HCT116 (cell line): ENCODE measurements around the gene FAM228B. TPM values are rescaled to one million over a fixed set of nuclear protein-coding genes. Genes with fewer than 3 reads are reported as not detected.

Experiments used
- ATAC-seq: fragments of 200-7000 bp; cut with Tn5 transposase; 2 replicates; pipeline ENCODE4 v1.9.1; 2020; ENCODE audit warnings: mild to moderate bottlenecking, moderate library complexity
- BruUV-seq: library from RNA; stranded (reverse); fragments of 400-500 nt; replicated peaks from 2 replicates; lab custom pipeline; 2021; lab: Mats Ljungman, UMichigan
- CTCF ChIA-PET: fragments of 300-600 bp; sonication (Branson Sonifier 250); formaldehyde crosslinking; loops from one replicate; lab custom pipeline; 2021; ENCODE audit warnings: antibody characterized with exemption; lab: Charles Lee
- POLR2A ChIA-PET: fragments of 300-600, 350-600 bp; sonication (Branson Sonifier 250); formaldehyde crosslinking; loops from one replicate; lab custom pipeline; 2021; ENCODE audit warnings: antibody characterized with exemption; lab: Charles Lee
- RAD21 ChIA-PET, 2 experiments: fragments of 300-600 bp; sonication (Branson Sonifier 250); formaldehyde crosslinking; loops; one replicate each; lab custom pipeline; 2023; ENCODE audit warnings: low total read pairs in 2 of 2; ENCODE audit not compliant: uncharacterized antibody in 2 of 2, unreplicated experiment in 2 of 2, low non-redundant PET in 1 of 2; lab: Charles Lee
- DNase-seq: peaks from one replicate; pipeline ENCODE4 v3.0.0-alpha.2; 2010; ENCODE audit warnings: low read depth, low spot score
- H2AFZ ChIP-seq: fragments of 200-600 bp; shearing (Covaris generic), sonication (generic); 2 replicates; pipeline ENCODE4 v1.6.1; 2017; ENCODE audit warnings: low read depth, mixed run types, mixed read lengths, antibody characterized with exemption, low read length; ENCODE audit not compliant: poor library complexity, severe bottlenecking
- H3K27ac ChIP-seq: 2 replicates; pipeline ENCODE4 v1.5.1; 2012; ENCODE audit warnings: low read depth, low read length
- H3K27me3 ChIP-seq: fragments of 200-600 bp; sonication (generic); 2 replicates; pipeline ENCODE4 v1.6.1; 2016; ENCODE audit warnings: mixed run types, low read length, mixed read lengths; ENCODE audit not compliant: insufficient read depth
- H3K36me3 ChIP-seq, 2 experiments: fragments of 200-500 bp in 1 of 2; fragments of 200-600 bp in 1 of 2; sonication (Bioruptor generic) in 1 of 2; sonication (generic) in 1 of 2; 2 replicates each; pipeline versions ENCODE4 v1.5.1 to v1.6.1; 2014 to 2016; ENCODE audit warnings: low read length in 2 of 2, inconsistent platforms in 1 of 2, mixed read lengths in 1 of 2, mixed run types in 1 of 2; ENCODE audit not compliant: insufficient read depth in 2 of 2, control insufficient read depth in 1 of 2
- H3K4me1 ChIP-seq, 2 experiments: fragments of 200-600 bp in 1 of 2; sonication (generic) in 1 of 2; 2 replicates each; pipeline versions ENCODE4 v1.5.1 to v1.6.1; 2012 to 2017; ENCODE audit warnings: low read length in 2 of 2, inconsistent platforms in 1 of 2, mild to moderate bottlenecking in 1 of 2, mixed read lengths in 1 of 2, mixed run types in 1 of 2, moderate library complexity in 1 of 2; ENCODE audit not compliant: insufficient read depth in 2 of 2, control insufficient read depth in 1 of 2
- H3K4me2 ChIP-seq: fragments of 200-600 bp; sonication (generic); 2 replicates; pipeline ENCODE4 v1.6.1; 2017; ENCODE audit warnings: mixed run types, low read length, mixed read lengths
- H3K4me3 ChIP-seq, 2 experiments: fragments of 200-600 bp in 1 of 2; sonication (generic) in 1 of 2; replicated peaks in 1 of 2; 2 replicates each; pipeline ENCODE4 v1.5.1; 2011 to 2016; ENCODE audit warnings: low read length in 2 of 2, control low read depth in 1 of 2, low read depth in 1 of 2, mild to moderate bottlenecking in 1 of 2, mixed read lengths in 1 of 2, mixed run types in 1 of 2
- H3K79me2 ChIP-seq: fragments of 200-600 bp; sonication (generic); 2 replicates; pipeline ENCODE4 v1.6.1; 2017; ENCODE audit warnings: mild to moderate bottlenecking, mixed run types, low read length, moderate library complexity, mixed read lengths; ENCODE audit not compliant: insufficient read depth
- H3K9ac ChIP-seq: fragments of 200-600 bp; sonication (generic); 2 replicates; pipeline ENCODE4 v1.6.1; 2016; ENCODE audit warnings: low read length, mixed read lengths
- H3K9me2 ChIP-seq: fragments of 200-600 bp; sonication (generic), shearing (Covaris generic); 2 replicates; pipeline ENCODE4 v1.6.1; 2017; ENCODE audit warnings: mixed run types, mild to moderate bottlenecking, moderate library complexity; ENCODE audit not compliant: insufficient read depth
- H3K9me3 ChIP-seq, 2 experiments: fragments of 200-500 bp in 1 of 2; fragments of 200-600 bp in 1 of 2; sonication (Bioruptor generic) in 1 of 2; sonication (generic) in 1 of 2; 2 replicates each; pipeline ENCODE4 v1.6.1; 2014 to 2017; ENCODE audit warnings: low read length in 2 of 2, mixed read lengths in 2 of 2, inconsistent platforms in 1 of 2, low read depth in 1 of 2, mild to moderate bottlenecking in 1 of 2, mixed run types in 1 of 2, moderate library complexity in 1 of 2; ENCODE audit not compliant: control insufficient read depth in 1 of 2, insufficient read depth in 1 of 2
- H4K20me1 ChIP-seq: fragments of 200-600 bp; sonication (generic), shearing (Covaris generic); 2 replicates; pipeline ENCODE4 v1.6.1; 2017; ENCODE audit warnings: mixed run types, mild to moderate bottlenecking, moderate library complexity; ENCODE audit not compliant: insufficient read depth
- CEBPB ChIP-seq: IDR thresholded peaks from 2 replicates; pipeline ENCODE4 v1.6.1; 2012; ENCODE audit warnings: low read depth
- EZH2phosphoT487 ChIP-seq: fragments of 200-600 bp; IDR thresholded peaks from 2 replicates; pipeline ENCODE4 v1.6.1; 2018; ENCODE audit warnings: antibody characterized with exemption, borderline replicate concordance
- POLR2AphosphoS5 ChIP-seq: IDR thresholded peaks from 2 replicates; pipeline ENCODE4 v1.6.1; 2011; ENCODE audit warnings: mild to moderate bottlenecking, low read depth, low read length, moderate library complexity
- RAD21 ChIP-seq: IDR thresholded peaks from 2 replicates; pipeline ENCODE4 v1.6.1; 2012; ENCODE audit warnings: low read depth, mild to moderate bottlenecking
- YY1 ChIP-seq: IDR thresholded peaks from 2 replicates; pipeline ENCODE4 v1.6.1; 2011; ENCODE audit warnings: low read length, low read depth, moderate library complexity, mild to moderate bottlenecking; ENCODE audit not compliant: insufficient replicate concordance; ENCODE audit errors: extremely low read depth
- ZNF274 ChIP-seq: fragments of 200-500 bp; sonication (Bioruptor generic); IDR thresholded peaks from 2 replicates; pipeline ENCODE4 v1.6.1; 2014; ENCODE audit warnings: mild to moderate bottlenecking, low read depth, low read length, inconsistent platforms
- intact Hi-C: fragments of 100-400 bp; cut with micrococcal nuclease; formaldehyde crosslinking; loops from 2 replicates; pipeline ENCODE4 v1.10.0; 2022
- total RNA-seq: library from RNA; stranded (reverse); gene quantifications from one replicate; pipeline ENCODE4 v1.2.1, GENCODE V29; 2021; ENCODE audit not compliant: unreplicated experiment

FAM228B gene
- total RNA-seq, 1 experiment from 2014 or later, result 5.6 TPM

DNA sequence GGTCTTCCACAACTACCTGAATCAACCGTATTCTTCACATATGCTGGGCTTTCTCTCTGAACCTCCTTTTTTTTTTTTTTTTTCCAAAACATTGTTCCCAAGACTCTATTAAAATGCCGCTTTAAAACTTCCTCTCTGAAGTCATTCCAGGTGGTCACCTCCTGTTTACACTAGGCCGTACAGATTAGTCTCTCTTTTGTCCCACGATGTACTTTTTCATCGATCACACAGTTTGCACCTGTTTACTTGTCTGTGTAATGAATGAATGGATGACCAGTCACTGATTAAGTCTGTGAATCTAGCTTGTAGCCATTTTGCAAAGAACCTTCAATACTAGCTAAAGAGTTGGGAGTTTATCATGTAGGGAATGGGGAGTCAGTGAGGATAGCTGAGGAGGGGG, 34.9 kb downstream of the FAM228B start:
- H3K9ac ChIP-seq, result no peak overlapping the region
- no peaks in the 10 kb centered on the region for H3K9me2 ChIP-seq
- no peak overlapping the region for H3K4me3 ChIP-seq
- ChIA-PET POLR2A (no interaction called here), RAD21 (no interaction called here), CTCF (no interaction called here)
- H3K36me3 ChIP-seq, result no peaks in the 10 kb centered on the region
- no peak for TF ChIP-seq YY1
- no peak for TF ChIP-seq CEBPB
- H3K4me2 ChIP-seq, result no peak overlapping the region
- BruUV-seq, result no TSS peak
- H3K79me2 ChIP-seq, result no peaks in the 10 kb centered on the region
- no peaks in the 10 kb centered on the region for H3K4me1 ChIP-seq
- H3K27me3 ChIP-seq, result no peaks in the 10 kb centered on the region
- H2AFZ ChIP-seq, result no peak overlapping the region
- DNase-seq (no peak), ATAC-seq (no peak)
- no peak overlapping the region for H3K27ac ChIP-seq
- no peaks in the 10 kb centered on the region for H4K20me1 ChIP-seq
- intact Hi-C loops, result no loop called here
- no peaks in the 10 kb centered on the region for H3K9me3 ChIP-seq

DNA sequence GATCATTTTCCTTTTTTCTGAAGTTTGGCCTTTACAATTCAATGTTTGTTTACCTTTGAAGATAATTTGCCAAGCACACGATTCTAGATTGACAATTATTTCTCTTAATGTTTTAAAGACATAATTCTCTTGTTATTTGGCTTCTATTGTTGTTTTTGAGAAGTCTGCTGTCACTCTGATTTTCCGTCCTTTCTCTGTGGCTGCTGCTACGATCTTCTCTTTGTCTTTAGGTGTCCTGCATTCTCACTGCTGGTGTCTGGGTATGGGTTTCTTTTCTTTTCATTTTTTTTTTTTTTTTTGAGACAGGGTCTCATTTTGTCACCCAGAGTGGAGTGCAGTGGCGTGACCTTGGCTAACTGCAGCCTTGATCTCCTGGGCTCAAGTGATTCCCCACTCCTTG, 36.4 kb downstream of the FAM228B start:
- ChIA-PET CTCF (no interaction called here), RAD21 (no interaction called here), POLR2A (no interaction called here)
- Histone ChIP-seq H2AFZ (no peak overlapping the region), H3K36me3 (no peaks in the 10 kb centered on the region), H3K4me1 (no peaks in the 10 kb centered on the region), H3K4me2 (no peak overlapping the region), H3K9me3 (no peaks in the 10 kb centered on the region), H3K9ac (no peak overlapping the region), H4K20me1 (no peaks in the 10 kb centered on the region), H3K4me3 (no peak overlapping the region), H3K27ac (no peak overlapping the region), H3K27me3 (no peaks in the 10 kb centered on the region), H3K9me2 (no peaks in the 10 kb centered on the region), H3K79me2 (no peaks in the 10 kb centered on the region)
- ATAC-seq (no peak), DNase-seq (no peak)
- TF ChIP-seq EZH2phosphoT487 (no peak), RAD21 (no peak), ZNF274 (no peak), POLR2AphosphoS5 (no peak)
- intact Hi-C loops, result loop anchor here (5.0 to 10.0 kb wide), 3 partner anchors 175 to 337 kb away; partner anchors contain the start of gene ATAD2B
- BruUV-seq, result no TSS peak
